Mucosa of descending colon (tissue), 3 donors: ENCODE measurements around the gene ALG1. TPM values are rescaled to one million over a fixed set of nuclear protein-coding genes. Genes with fewer than 3 reads are reported as not detected.

Experiments
- ATAC-seq: fragments of 200-7000 bp; cut with Tn5 transposase; one replicate; pipeline ENCODE4 v1.9.1; 2020; ENCODE audit warnings: mild to moderate bottlenecking, moderate library complexity
- DNase-seq, 3 donors: peaks; one replicate each; pipeline ENCODE4 v3.0.0-alpha.2; 2020
- H3K36me3 ChIP-seq: fragments of 200-600 bp; one replicate; pipeline ENCODE4 v1.8.0; 2021; ENCODE audit warnings: low read depth, mild to moderate bottlenecking
- H3K4me1 ChIP-seq: fragments of 200-600 bp; one replicate; pipeline ENCODE4 v1.8.0; 2021; ENCODE audit warnings: low read depth, mild to moderate bottlenecking
- H3K4me3 ChIP-seq: fragments of 200-600 bp; one replicate; pipeline ENCODE4 v1.8.0; 2021; ENCODE audit warnings: mild to moderate bottlenecking
- H3K9me3 ChIP-seq: fragments of 200-600 bp; one replicate; pipeline ENCODE4 v1.8.0; 2021; ENCODE audit warnings: mild to moderate bottlenecking
- CTCF ChIP-seq: fragments of 200-600 bp; IDR thresholded peaks from one replicate; pipeline ENCODE4 v1.8.0; 2022; ENCODE audit warnings: antibody characterized with exemption, mild to moderate bottlenecking
- intact Hi-C, 2 donors: fragments of 100-400 bp; cut with DNase I in 1 of 2; cut with micrococcal nuclease in 1 of 2; formaldehyde crosslinking; loops; one replicate each; pipeline versions ENCODE4 v1.11.0 to v1.11.1; 2022; cut with DNase I, micrococcal nuclease
- long read RNA-seq, 2 donors: library from polyadenylated mRNA; unstranded; transcript quantifications; one replicate each; pipeline ENCODE4 v2.0.0, GENCODE V29; 2019 to 2021
- total RNA-seq, 3 donors: library from RNA; stranded (reverse); fragmentation: NEBNext Ultra II Directional in 2 of 3; extraction: Animal tissue kit (Norgen Biotek cat#: 25700) in 2 of 3; gene quantifications; one replicate each; pipeline versions ENCODE4 v1.2.1 to v1.2.4, GENCODE V29; 2021 to 2023
- donor health status: DM: no; HTN: no; CAD: no; lungs with moderate emphysema.
- donor health status: DM: no; HTN: no; CAD: no.
- donor health status: DM: no; HTN: yes; CAD: no.

The ALG1 gene
- 10 to 100 TPM; 17.7 to 32.2 (median 29.0) TPM for total RNA-seq
- long read RNA-seq, donor 1, transcript ALG1-201 (13 exons, 2,132 nt): major isoform, 36 of 42 reads
- long read RNA-seq, donor 1, partial matches to known transcripts: 1 of 42 reads
- long read RNA-seq, donor 1, other reads (novel, unspliced or antisense): 5 of 42 reads
- long read RNA-seq, donor 2, transcript ALG1-201 (13 exons, 2,132 nt): major isoform, 31 of 37 reads
- long read RNA-seq, donor 2, partial matches to known transcripts: 3 of 37 reads
- long read RNA-seq, donor 2, other reads (novel, unspliced or antisense): 2 of 37 reads

DNA sequence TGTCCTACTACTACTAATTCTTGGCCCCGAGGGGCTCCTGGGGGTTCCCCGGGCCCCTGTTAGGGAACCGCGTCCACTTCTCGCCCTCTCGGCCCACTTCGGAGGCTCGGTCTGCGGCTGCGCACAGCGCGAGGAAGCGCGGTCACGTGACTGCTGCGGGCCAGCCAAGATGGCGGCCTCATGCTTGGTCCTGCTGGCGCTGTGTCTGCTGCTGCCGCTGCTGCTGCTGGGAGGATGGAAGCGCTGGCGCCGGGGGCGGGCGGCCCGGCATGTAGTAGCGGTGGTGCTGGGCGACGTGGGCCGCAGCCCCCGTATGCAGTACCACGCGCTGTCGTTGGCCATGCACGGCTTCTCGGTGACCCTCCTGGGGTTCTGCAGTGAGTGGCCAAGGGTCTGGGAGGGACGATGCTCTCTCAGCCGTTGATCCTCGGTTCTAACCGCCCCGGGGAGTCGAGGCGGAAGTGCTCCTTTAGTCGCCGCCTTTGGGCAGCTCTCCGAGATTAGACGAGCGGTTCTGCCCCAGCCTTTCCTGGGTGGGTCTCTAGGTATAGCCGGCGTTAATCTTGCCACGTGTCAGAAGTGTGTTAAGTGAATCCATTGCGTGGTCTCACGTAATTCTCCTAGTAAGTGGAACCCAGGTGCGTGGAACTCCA is at the start of gene ALG1:
TSS of gene ALG1 (plus strand) at position 163 of the 653 bp plus-strand sequence. CDS start at position 170, 7 bp downstream.
- Histone ChIP-seq H3K4me3 (peak within 1 kb of the TSS; percentile 30), H3K36me3 (no peaks in the 10 kb centered on the region), H3K9me3 (no peaks in the 10 kb centered on the region), H3K4me1 (peaks cover 12% of the 10 kb centered on the region)
- peak; percentile 93 to 94 (median 93) for DNase-seq
- ATAC-seq: peak; percentile 95
- TF ChIP-seq CTCF: no peak
- intact Hi-C loops: no loop called here

DNA sequence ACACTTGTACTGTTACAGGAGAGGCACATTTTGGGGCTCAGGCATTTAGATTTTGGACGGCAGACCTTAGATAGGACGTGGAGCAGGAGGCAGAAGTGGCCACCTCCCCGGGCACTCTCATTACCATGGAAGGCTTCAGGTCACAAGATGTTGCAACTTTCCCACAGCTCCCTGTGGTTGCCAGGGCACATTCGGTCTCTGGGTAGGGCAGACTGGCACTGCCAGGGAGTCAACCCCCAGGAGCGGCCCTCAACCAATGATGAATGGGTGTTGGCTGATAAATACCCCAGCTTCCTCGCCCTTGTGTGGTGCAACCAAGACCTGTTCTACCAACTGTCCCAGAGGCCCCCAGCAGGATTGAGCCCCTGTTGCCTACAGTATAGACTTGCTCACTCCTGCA is 49.1 kb upstream of the ALG1 start:
- H3K4me3 ChIP-seq: no peak overlapping the region
- DNase-seq: no peak
- intact Hi-C loops: no loop called here
- H3K4me1 ChIP-seq: peaks cover 3% of the 10 kb centered on the region
- H3K36me3 ChIP-seq: no peaks in the 10 kb centered on the region
- no peak for TF ChIP-seq CTCF
- H3K9me3 ChIP-seq: no peaks in the 10 kb centered on the region
- ATAC-seq: no peak

DNA sequence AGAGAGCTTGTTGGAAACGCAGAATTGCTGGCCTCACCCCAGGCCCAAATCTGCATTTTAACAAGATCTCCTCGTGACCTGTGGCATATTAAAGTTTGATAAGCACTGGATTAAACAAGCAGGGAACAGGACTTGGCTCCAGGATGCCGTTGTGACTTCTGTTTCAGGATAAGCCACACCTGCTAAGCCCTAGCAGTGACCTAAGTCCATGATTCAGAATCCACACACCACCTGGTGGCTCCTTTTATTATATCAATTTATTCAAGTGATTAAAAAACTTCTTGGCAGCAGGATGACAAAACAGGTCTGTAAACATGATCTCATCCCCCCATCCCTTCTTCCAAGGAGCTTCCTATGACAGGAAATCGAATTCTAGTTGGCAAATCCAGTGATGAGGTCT is 47.0 kb upstream of the ALG1 start:
- Histone ChIP-seq H3K9me3 (no peaks in the 10 kb centered on the region), H3K4me3 (no peak overlapping the region), H3K4me1 (peaks cover 3% of the 10 kb centered on the region), H3K36me3 (no peaks in the 10 kb centered on the region)
- peak; percentile 91 for ATAC-seq
- intact Hi-C loops: no loop called here
- DNase-seq: peak in 1 of 3 donors; percentile 68
- TF ChIP-seq CTCF: peak; percentile 15

GRCh38 chr16:5025171-5025632 is 46.4 kb upstream of the ALG1 start:
- Histone ChIP-seq H3K36me3 (no peaks in the 10 kb centered on the region), H3K4me1 (peaks cover 3% of the 10 kb centered on the region), H3K9me3 (no peaks in the 10 kb centered on the region), H3K4me3 (no peak overlapping the region)
- intact Hi-C loops: no loop called here
- no peak for TF ChIP-seq CTCF
- DNase-seq (peak in 2 of 3 donors; percentile 56 to 62), ATAC-seq (peak; percentile 62)

GRCh38 chr16:5026664-5027063 is 45.0 kb upstream of the ALG1 start:
- intact Hi-C loops: no loop called here
- H3K4me3 ChIP-seq: no peak overlapping the region
- no peak for TF ChIP-seq CTCF
- peaks cover 3% of the 10 kb centered on the region for H3K4me1 ChIP-seq
- no peak for ATAC-seq
- no peaks in the 10 kb centered on the region for H3K9me3 ChIP-seq
- no peaks in the 10 kb centered on the region for H3K36me3 ChIP-seq
- no peak for DNase-seq
